ENCODE data around the gene RNF125. TPM values are rescaled to one million over a fixed set of nuclear protein-coding genes. Genes with fewer than 3 reads are reported as not detected.
A peak's percentile ranks its signal among the peaks of the same experiment; 100 is the strongest.
"Not testable (repeated sequence)": the region's sequence is repeated elsewhere in the genome, so short reads cannot be mapped to it uniquely, and the experiment has no call there.

RNF125 gene
- polyA plus RNA-seq (2013, experiment 1 of 2; ENCODE audit: insufficient read length), result 0.13 TPM
- polyA plus RNA-seq (2013, experiment 2 of 2; ENCODE audit: insufficient read length), result 0.62 TPM

DNA sequence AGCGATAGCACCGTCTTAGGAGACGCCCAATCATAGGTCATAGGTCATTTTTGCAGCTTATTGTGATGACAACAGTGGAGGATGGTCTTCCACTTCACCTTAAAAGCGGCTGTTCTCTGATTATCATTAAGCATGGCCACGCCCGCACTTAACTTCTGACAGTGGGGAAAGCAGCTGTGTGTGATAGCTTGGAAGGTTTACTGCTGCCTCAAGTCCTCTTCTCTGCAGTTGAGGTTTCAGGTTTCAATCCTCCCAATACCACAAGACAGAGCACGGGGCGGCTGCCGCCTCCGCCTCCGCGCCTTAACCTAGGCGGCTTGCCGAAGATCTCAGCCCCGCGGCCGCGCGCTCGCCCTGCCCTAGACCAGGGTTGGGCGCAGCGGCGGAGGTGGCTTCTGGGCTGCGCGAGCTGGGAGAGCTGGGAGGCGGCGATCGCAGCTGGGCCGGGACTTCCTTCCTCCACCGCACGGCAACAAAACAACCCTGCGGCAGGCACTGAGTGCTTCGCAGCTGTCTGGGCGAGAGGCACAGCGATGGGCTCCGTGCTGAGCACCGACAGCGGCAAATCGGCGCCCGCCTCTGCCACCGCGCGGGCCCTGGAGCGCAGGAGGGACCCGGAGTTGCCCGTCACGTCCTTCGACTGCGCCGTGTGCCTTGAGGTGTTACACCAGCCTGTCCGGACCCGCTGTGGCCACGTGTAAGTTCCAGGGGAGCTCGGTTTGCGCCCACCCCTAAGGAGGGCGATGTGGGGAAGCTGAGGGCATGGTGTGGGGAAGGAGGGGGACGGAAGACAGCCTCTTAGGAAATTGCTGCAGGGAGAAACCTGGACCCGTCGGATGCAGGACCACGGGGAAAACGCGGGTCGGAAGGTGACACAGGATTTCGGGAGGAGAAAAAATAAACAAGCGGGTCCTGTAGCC, at the start of gene RNF125:
RNF125 (plus strand) TSS at position 495 of the 920 bp plus-strand sequence; CDS start at position 534, 39 bp downstream.
- peak; percentile 63 for DNase-seq

DNA sequence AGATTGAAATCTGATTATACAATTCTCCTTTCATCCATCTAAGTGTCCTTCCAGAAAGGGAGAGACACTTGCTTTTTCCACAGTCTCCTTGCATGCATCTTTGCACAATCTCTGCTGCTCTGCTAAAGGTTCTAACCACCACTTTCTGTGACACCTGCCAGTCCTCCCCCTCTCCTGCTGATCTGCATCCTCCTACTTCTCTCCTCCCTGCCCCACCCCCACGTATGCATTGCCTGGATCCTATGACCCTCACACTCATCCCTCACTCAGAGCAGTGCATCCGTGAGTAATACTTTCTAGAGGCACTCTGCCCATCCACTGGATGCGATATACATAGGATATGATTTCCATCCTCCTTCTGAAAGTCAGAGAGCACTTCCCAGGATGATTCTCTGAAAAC, 48.0 kb upstream of the RNF125 start:
- no peak for DNase-seq

DNA sequence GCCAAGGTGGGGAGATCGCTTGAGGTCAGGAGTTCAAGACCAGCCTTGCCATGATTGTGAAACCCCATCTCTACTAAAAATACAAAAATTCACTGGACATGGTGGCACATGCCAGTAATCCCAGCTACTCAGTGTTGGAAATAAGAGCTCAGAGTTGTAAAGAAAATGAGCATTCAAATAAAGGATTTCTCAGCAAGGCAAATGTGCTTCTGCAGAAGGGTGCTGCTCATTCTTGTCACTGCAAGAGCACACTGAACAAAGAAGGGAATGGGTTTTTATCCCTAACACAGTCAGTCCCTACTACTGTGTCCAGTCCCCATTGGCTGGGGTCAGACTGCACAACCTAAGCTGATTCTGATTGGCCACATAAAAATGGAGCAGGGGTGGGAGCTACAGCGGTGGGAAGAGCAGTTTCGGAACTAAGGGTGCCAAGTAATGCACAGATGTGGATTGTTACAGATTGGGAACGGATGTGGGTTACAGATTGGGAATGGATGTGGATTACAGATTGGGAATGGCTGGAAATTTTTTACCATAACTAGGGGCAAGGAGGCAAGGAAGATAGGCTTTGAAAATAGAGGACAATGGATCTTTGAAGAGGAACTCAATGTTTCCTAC, 44.6 kb upstream of the RNF125 start:
- DNase-seq, result no peak

DNA sequence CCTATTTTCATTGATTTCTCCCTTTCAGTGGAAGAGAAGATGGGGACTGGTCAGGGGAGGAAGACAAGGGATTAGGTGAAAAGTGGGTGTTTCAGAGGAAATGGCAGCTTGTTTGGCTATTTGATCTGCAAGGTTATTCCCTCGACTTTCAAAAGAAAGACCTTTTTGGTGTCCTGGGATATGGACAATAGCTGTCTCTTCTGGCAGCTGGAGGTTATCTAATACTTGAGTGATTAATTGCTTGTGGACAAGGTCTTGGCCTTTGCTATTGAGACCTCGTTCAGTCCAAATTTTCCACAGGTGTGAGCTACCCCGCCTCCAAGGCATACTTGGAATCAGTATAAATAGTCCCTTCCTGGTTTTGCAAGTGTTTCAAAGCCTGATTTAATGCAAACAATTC, 42.4 kb upstream of the RNF125 start:
- no peak for DNase-seq

DNA sequence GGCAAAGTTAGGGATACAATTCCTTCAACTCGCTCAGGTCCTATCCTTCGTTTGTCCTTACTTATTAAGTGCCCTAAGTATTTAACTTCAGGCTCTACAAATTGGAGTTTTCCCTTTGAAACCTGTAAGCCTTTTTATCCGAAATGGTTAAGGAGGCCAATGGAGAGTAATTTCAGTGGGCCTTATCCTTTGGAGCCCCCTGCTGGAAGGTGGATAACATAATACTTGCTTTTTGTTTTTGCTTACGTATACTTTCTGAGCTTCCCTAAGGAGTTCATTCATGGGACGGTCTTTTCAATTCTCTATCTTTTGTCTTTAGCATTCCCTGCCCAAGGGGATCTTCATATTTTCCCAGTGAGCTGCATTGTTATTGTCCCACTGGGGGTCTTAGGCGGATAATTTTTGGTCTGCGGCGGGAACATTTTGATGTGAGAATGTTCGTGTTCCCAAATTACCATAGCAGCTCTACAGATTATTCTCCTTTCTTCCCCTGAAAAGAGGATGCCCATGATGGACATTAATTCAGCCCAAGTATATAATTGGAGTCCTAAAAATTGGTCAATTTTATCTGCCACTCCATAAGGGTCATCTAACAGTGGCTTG, 41.3 kb upstream of the RNF125 start:
- peak; percentile 47 for DNase-seq

- no peak for DNase-seq
Observed at GRCh38 chr18:31978616-31979015, 40.0 kb upstream of the RNF125 start.

- no peak for DNase-seq
Observed at GRCh38 chr18:31979714-31980113, 38.9 kb upstream of the RNF125 start.

DNA sequence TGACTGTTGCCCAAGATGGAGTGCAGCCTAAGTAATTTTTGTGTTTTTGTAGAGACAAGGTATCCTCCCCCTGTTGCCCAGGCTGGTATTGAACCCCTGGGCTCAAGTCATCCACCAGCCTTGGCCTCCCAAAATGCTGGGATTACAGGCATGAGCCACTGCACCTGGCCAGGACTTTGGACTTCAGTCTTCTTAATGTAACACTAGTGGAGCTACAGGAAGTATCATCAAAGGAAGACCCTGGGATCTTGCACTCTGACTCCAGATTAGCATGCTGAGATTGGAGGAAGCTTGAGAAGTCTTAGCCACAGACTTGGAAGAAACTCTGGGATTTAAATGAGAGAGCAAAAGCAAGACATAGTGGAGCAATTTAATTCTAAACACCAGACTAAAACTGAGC, 37.8 kb upstream of the RNF125 start:
- DNase-seq, result no peak

DNA sequence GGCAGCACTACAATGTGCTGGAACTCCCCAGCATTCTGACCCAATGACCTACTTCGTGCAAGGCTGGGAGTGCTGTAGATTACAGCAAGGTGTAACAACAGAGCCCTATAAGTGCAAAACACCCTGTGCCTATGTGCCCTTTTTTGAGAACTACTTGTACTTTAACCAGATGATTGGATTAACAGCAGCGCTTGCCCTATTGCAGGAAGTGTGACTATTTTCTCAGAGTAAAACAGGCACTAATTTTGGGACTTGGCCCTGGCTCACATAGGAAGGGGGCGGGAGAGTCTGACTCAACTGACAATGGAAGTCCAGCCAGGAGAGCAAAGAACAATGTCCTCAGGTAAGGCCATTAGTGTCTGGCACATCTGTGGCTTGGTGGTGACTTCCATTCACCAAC, 35.6 kb upstream of the RNF125 start:
- DNase-seq, result no peak

DNA sequence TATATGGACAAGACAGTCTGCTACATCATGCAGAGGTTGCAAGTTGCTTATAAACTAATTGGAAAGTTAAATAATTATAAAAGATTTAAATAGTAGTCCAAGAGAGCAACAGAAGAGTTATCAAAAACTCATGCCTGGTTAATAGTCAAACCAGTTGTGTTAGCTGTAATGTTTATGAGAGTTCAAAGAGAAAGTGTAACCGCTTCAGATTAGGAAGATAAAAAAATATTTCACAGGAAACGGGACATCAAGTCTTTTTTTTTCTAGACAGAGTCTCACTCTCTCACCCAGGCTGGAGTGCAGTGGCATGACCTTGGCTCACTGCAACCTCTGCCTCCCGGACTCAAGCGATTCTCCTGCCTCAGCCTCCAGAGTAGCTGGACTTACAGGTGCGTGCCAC, 34.6 kb upstream of the RNF125 start:
- DNase-seq, result no peak

DNA sequence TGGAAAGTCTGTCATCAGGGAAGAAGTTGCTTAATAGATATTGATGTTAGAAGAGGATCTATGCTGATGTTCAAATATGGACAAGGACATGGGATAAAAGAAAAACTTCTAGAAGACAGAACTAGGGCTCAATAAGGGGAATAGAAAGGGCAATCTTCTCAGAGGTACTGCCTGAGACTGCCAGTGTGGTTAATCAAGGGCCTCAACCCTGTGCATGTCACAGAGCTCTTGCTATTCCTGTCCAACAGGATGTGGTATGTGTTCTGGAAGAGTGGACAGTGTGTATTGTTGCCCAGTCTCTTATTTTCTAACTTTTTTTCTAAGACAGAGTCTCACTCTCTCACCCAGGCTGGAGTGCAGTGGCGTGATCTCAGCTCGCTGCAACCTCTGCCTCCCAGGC, 27.8 kb upstream of the RNF125 start:
- DNase-seq, result no peak

DNA sequence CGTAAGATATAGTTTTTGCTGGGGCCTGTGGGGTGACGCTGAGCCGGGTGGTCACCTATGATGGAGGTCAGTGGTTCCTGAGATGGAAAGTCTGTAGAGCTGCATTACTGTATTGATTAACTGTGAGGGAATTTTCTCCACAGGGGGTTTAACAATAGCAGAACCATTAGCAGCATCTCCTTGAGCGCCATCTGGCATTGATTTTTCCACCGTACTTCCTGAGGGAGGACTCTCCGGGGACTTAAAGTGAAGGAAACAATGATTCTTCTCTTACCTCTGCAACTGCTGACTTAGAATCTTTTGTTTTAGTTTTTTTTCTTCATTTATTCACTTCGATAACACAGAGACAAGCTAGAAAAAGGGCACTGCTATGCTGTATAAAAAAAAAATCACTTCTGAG, 22.6 kb upstream of the RNF125 start:
- no peak for DNase-seq

- DNase-seq, result no peak
Observed at GRCh38 chr18:31998880-31999412, 19.7 kb upstream of the RNF125 start.

- peak; percentile 5 for DNase-seq
Observed at GRCh38 chr18:32001141-32001540, 17.5 kb upstream of the RNF125 start.

- DNase-seq, result not testable (repeated sequence)
Observed at GRCh38 chr18:32003822-32004221, 14.8 kb upstream of the RNF125 start.

GRCh38 chr18:32010124-32010721, 8.4 kb upstream of the RNF125 start:
- no peak for DNase-seq

DNA sequence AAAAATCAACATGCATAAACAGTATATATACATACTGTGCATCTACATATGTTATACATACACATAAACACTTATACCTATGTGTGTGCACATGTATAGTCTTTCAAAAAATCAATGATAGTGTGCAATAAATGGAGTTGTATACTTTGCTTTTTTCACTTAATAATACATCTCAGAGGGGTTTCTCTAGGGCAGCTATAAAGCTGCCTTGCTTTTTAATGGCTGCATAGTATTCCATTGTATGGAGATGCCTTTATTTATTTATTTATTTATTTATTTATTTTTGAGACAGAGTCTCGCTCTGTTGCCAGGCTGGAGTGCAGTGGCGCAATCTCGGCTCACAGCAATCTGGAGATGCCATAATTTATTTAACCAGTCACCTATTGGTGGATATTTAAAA, 7.4 kb upstream of the RNF125 start:
- no peak for DNase-seq

DNA sequence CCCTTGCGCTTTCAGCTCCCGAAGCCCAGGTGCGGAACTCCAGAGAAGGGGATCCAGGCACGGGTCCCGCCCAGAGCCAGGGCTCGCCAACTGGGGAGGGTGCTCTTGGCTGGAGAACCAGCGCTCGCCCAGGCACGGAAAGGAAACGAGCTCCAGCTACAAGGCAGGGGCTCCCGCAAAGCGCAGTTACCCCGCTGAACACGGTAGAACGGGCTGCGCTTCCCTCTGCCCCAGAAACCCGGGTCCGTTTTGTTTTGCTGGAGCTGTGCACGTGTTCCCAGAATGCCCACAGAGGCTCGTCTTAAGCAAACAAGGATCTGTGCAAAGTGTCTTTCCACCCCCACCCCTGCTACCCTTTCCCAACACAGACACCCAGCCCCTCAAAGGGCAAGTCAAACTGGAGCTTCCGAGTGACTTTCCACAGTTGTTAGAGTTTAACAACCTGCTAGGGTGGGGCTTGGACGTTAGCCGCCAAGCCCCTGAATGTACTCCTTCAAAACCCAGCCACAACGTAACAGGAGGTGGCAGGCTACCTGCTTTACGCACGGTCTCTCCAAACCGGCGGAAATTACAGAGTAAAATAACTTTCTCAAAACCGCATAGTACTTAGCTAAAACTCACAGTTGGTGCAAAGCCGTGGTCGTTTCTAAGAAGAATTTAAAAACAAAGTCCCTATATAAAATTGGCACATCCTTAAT, 775 bp downstream of the RNF125 start:
- peak; percentile 5 for DNase-seq

DNA sequence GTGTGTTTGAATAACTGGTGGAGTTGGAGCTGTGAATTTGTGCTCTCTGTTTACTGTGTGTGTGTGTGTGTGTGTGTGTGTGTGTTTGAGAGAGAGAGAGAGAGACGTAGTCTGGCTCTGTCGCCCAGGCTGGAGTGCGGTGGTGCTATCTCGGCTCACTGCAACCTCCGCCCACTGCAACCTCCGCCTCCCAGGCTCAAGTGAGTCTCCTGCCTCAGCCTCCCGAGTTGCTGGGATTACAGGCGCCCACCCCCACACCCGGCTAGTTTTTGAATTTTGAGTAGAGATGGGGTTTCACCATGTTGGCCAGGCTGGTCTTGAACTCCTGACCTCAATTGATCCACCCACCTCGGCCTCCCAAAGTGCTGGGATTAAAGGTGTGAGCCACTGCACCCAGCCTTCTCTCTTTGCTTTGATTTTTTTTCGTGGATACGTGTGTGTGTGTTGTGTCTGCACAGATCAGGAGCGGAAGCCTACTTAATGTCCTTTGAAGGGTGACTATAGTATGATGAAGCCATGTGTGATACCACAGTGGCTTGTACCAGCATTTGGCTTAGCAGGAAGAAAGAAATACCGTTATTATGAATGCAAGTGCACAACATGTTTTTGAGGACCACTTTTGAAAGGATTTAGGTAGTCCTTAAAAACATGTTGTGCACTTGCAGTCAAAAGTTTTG, 1.5 kb downstream of the RNF125 start:
- not testable (repeated sequence) for DNase-seq

DNA sequence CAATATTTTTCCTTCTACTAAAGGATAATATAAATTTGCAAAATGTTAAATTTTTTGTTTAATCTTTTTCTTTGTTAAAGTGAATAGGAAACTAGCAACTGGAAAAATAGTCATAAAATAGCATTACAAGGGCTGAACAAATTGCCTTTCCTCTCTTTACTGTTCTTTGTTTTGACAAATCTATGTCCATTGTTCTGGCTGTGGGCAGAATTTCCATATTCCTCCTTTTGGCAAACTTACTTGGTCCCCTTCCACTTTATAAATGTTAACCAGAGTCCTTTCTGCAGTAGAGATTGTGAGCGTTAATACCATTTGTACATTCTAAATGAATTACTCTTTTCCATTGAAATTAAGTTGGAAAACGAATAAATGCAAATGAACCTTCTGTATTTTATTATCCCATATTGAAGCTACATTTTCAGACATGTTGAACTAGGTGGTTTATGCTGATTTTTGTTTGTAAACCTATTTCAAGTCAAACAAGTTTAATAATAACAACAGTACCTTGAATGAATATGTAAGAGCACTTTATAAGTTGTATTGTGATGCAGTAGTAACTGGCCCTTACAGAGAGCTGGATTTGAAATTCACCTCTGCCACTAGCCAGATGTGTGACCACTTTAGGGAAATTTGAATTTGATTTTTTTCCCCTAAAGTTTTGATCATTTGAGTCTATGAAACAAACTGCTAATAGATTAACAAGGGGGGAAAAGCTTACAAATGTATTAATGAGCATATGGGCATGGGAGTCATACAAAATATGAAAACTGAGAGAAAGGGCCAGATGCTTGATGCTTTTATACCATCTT, 3.3 kb downstream of the RNF125 start:
- no peak for DNase-seq

- no peak for DNase-seq
Observed at GRCh38 chr18:32025744-32026143, 7.1 kb downstream of the RNF125 start.
